Glomerular visceral epithelial cell (primary cell): ENCODE results near the gene SLC16A10.
"Not testable (repeated sequence)": the region's sequence is repeated elsewhere in the genome, so short reads cannot be mapped to it uniquely, and the experiment has no call there.

Source experiments
- DNase-seq: peaks from one replicate; pipeline ENCODE4 v3.0.0-alpha.2; 2016; ENCODE audit errors: extremely low spot score

The SLC16A10 gene

GRCh38 chr6:111087106-111087835, at the start of gene SLC16A10:
TSS of gene SLC16A10 (plus strand) at chr6:111087503. CDS start at chr6:111087753, 250 bp downstream.
- peak; percentile 83 for DNase-seq

DNA sequence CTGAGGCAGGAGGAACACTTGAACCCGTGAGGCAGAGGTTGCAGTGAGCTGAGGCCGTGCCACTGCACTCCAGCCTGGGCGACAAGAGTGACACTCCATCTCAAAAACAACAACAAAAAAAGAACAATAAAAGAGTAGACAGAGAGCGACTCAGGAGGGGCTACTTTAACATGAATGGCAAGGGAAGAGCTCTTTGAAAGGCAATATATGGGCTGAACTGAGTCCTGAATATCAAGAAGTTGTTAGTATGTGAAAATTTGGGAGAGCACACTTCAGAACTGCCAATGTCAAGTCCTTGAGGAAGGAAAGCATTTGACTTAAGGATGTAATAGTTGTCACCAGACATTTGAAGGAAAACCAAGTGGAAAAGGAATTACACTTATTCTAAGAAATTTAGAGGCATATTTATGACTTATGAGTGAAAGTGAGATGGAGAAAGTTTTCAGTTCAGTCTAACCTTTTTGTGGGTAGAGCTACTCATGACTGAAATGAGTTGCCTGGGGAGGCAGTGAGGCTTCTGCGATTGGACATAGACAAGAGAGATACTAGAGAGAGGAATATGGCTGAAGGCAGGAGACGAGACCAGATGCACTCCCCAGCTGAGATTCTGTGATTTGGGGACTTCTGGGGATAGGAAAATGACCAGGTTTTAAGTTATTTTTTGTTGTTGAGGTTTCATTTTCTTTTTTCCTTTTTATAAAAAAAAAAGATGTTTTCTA, 48.6 kb upstream of the SLC16A10 start:
- no peak for DNase-seq

GRCh38 chr6:111041917-111042316, 45.4 kb upstream of the SLC16A10 start:
- no peak for DNase-seq

- no peak for DNase-seq
Measured at GRCh38 chr6:111047244-111047643, 40.1 kb upstream of the SLC16A10 start.

GRCh38 chr6:111050261-111051023, 36.9 kb upstream of the SLC16A10 start:
- no peak for DNase-seq

DNA sequence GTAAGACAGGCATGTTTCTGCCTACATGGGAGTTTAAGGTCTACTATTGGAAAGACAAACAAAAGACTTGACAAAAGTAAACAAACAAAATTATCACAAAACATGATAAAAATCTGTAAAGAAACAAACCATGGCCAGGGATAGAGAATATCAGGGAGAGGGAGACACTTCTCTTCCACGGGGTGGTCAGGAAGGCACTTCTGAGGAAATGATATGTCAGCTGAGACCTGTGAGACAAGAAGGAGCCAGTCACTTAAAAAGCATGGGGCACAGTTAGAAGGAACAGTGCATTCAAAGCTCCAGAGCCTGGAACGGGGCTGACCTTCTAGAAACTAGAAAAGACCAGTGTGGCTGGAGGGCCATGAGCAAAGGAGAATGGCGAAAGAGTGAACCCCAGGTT, 35.1 kb upstream of the SLC16A10 start:
- DNase-seq = no peak

DNA sequence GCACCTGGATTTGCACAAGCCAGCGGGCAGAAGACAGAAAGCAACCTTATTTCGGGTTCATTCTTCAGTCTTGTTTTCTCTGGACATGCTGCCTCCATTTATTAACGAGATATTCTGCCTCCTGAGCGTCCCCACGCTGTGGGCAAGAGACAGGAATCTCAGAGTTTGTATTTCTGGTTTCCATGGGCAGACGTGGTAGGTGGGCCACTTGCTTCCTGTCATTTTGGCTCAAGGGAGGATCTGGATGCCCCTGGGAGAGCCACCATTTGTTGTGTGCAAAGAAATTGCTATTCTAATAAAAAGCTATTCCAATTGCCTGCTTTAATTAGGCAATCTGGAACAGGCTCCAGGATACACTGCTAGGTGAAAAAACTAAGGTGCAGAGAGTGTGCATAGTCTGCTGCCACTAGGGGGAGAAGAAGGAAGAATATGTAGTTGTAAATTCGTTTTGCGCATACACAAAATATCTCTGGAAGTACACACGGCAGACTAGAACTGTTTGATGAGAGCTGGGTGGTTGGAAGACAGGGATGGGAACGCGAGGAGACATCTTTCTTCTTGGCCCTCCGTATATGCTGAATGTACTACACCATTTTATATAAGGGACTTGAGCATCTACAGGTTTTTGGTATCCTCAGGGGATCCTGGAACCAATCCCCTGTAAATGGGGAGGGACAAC, 30.1 kb upstream of the SLC16A10 start:
- peak; percentile 59 for DNase-seq

DNA sequence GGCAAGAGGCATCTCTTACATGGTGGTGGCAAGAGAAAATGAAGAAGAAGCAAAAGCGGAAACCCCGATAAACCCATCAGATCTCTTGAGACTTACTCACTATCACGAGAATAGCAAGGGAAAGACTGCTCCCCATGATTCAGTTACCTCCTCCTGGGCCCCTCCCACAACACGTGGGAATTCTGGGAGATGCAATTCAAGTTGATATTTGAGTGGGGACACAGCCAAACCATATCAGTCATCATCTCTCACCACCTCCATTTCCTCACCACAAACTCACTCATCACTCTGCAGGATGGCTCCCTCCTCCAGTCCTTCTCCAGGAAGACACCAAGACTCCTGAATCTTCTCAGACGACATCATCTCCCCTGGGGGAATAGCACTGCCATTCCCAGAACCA, 25.8 kb upstream of the SLC16A10 start:
- peak; percentile 50 for DNase-seq

DNA sequence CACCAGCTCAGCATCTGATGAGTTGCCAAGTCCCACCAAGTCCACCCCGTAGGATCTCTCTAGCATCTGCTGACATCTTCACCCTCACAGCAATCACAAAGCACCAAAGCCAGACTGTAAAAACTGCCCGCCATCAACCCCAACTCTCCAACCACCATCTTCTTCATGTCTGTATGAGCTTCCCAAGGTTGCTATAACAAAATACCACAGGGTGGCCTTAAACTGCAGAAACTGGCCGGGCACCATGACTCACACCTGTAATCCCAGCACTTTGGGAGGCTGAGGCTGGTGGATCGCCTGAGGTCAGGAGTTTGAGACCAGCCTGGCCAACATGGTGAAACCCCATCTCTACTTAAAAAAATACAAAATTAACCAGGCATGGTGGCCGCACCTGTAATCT, 25.3 kb upstream of the SLC16A10 start:
- DNase-seq = not testable (repeated sequence)

DNA sequence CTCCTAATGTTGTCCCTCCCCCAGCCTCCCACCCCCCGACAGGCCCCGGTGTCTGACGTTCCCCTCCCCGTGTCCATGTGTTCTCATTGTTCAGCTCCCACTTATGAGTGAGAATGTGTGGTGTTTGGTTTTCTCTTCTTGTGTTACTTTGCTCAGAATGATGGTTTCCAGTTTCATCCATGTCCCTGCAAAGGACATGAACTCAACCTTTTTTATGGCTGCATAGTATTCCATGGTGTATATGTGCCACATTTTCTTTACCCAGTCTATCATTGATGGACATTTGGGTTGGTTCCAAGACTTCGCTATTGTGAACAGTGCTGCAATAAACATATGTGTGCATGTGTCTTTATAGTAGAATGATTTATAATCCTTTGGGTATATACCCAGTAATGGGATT, 24.4 kb upstream of the SLC16A10 start:
- DNase-seq = not testable (repeated sequence)

DNA sequence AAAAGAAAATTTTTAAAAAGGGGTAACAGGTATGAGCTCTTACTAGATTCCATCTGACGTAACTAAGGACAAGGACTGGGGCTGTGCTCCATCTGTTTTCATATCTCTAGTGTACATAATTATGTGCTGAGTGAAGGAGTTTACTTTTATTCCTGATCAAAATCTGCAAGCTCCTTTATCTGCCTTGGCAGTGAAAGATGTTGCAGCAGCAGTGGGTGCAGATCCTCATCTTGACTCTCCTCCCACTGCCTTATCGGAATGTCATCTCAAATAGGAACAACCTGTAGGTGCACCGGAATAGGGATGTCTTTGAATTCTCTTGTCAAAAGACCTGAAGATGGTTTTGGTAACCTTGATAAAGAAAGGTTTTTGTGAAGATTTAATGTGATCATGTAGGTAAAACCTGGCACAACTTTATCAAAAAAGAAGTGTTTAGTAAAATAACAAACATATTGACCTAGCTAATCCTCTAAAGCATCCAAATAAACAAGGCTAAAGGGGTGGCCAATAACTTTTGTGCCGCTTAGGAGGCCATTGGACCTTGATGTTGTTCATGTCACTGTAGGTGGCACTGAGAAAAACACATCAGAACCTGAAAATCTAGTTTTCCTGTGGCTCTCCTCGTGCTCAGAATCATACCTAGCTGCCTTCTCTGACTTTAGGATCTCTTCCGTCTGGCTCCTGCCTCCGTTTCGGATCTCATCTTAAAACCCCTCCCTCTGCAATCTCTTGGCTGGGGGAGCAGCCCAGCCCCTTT, 19.0 kb upstream of the SLC16A10 start:
- no peak for DNase-seq

GRCh38 chr6:111068866-111069234, 18.5 kb upstream of the SLC16A10 start:
- no peak for DNase-seq

DNA sequence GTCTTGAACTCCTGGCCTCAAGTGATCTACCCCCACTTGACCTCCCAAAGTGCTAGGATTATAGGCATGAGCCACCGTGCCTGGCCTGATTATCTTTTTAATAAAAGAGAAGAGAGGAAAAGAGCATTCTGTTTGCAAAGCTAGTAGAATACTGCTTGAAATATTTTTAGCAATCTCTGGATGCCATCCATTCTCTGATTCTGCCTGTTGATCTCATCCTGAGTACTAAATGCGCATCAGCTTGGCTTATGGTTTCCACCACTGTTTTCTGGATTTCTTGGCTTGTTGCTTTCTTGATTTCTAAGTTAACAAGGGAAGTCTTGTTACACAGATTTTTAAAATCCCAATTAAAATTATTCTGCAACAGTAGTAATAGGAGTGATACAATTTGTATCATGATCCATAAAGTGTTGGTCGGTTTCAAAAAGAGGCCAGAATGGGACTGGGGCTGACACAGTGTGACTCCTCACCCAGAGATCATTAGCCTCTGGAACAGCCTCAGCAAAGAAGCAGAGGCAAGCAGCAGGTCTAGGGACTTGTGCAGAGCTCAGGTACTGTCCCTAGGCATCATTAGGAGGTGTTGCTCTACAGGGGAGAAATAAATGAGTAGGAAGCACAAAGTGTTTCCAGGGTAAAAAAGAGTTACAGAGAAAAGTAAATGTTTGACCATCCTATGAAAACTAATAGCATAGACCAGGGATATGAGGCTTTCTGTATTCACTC, 17.8 kb upstream of the SLC16A10 start:
- DNase-seq = no peak

DNA sequence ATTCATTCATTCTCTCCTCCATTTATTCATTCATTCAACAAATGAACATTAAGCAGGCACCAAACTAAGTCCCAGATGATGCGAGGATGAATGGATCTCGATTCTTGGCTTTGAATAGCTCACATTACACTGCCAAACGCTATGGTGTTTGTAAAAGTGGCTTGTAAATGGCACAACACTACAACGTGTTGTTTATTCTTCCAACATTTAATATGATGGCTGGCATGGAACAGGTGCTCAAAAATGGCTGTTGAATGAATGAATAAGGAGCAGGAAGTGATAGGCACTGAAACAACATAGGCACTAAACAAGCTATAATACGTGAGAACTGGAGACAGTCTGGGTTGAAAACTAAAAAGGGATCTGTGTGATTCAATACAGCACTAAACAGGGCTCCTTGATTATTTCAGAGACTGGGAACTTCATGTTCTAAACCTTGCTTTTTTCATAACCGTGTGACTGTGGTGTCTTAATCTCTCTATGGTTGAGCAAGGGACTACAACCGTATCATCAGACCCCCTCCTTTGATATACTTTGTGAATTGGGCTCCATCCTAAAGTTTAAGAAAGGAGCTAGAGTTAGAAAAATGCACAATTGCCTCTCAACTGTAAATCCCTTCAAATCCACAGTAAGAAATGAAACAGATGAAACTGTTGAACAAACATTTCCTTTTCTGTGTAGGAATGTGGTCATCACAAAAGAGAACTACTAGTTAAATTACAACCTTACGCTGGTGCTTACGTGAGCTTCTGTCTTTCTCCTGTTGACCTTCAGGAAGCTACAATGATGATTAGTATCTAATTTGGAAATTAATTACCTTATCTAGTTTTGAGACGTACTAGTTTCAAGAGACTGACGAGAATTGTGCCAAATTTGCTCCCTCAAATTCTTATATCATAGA, 16.9 kb upstream of the SLC16A10 start:
- no peak for DNase-seq

- DNase-seq = no peak
Measured at GRCh38 chr6:111072801-111073360, 14.4 kb upstream of the SLC16A10 start.

DNA sequence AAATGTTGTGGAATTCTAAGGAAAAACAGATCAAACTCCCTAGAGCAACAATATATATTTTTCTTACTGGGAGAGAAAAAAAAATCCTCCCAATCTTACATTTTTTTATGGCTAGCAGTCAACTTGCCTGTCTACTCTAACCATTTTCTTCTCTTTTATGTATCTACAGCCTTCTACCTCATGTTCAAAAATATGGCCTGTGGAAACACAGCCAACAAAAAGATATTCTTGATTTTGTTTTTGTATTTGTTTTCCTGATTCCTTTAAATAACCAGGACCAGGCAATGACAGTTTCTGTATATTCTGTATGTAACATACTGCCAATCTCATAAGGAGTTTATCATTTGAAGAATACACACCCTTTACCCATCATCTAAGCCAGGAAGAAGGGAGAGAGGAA, 13.0 kb upstream of the SLC16A10 start:
- no peak for DNase-seq

GRCh38 chr6:111076024-111076695, 11.1 kb upstream of the SLC16A10 start:
- DNase-seq = peak; percentile 71

- peak; percentile 45 for DNase-seq
Measured at GRCh38 chr6:111080698-111081097, 6.6 kb upstream of the SLC16A10 start.

GRCh38 chr6:111086685-111087084, 618 bp upstream of the SLC16A10 start:
- no peak for DNase-seq
